Thyroid gland (tissue), 4 donors: ENCODE data around the gene KRT75.

Experiments used
- POLR2A ChIP-seq, 2 donors: fragments of 450-650 bp; IDR thresholded peaks; one replicate each; pipeline ENCODE4 v1.6.1; 2017; ENCODE audit warnings: antibody characterized with exemption in 2 of 2, mild to moderate bottlenecking in 2 of 2, moderate library complexity in 1 of 2
- TF ChIP-seq, protein P1 (sequence below), 6 experiments: fragments of 200-600 bp in 3 of 6; fragments of 450-650 bp in 3 of 6; sonication (generic) in 3 of 6; IDR thresholded peaks; one replicate each; pipeline ENCODE4 v1.5.1; 2016 to 2019; ENCODE audit warnings: antibody characterized with exemption in 6 of 6, mild to moderate bottlenecking in 2 of 6, inconsistent platforms in 1 of 6, moderate library complexity in 1 of 6

- TF ChIP-seq, protein P1, sequence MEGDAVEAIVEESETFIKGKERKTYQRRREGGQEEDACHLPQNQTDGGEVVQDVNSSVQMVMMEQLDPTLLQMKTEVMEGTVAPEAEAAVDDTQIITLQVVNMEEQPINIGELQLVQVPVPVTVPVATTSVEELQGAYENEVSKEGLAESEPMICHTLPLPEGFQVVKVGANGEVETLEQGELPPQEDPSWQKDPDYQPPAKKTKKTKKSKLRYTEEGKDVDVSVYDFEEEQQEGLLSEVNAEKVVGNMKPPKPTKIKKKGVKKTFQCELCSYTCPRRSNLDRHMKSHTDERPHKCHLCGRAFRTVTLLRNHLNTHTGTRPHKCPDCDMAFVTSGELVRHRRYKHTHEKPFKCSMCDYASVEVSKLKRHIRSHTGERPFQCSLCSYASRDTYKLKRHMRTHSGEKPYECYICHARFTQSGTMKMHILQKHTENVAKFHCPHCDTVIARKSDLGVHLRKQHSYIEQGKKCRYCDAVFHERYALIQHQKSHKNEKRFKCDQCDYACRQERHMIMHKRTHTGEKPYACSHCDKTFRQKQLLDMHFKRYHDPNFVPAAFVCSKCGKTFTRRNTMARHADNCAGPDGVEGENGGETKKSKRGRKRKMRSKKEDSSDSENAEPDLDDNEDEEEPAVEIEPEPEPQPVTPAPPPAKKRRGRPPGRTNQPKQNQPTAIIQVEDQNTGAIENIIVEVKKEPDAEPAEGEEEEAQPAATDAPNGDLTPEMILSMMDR (IDR thresholded peaks at IDR 0.05), result no peak
- TF ChIP-seq POLR2A (IDR thresholded peaks at IDR 0.05), result no peak
Measured at GRCh38 chr12:52454411-52455201, 20.4 kb upstream of the KRT75 start.
